ENCODE data around the gene CRELD1. TPM values are rescaled to one million over a fixed set of nuclear protein-coding genes. Genes with fewer than 3 reads are reported as not detected.

Gene CRELD1
- total and polyA plus RNA-seq, 2 of the 13 experiments (the other 11 are each of a cell fraction or from before 2014, with no cell fraction given), result 27.1 to 61.9 TPM

- TF ChIP-seq BCLAF1 (IDR thresholded peaks at IDR 0.05) (no peak), CENPBD1 (CRISPR knock-in tag; IDR thresholded peaks at IDR 0.05; ENCODE audit: borderline replicate concordance, low read depth) (no peak), TSC22D2 (CRISPR knock-in tag; IDR thresholded peaks at IDR 0.05; ENCODE audit: borderline replicate concordance) (no peak), ZNF512 (CRISPR knock-in tag; IDR thresholded peaks at IDR 0.05) (no peak), HMGXB3 (CRISPR knock-in tag; IDR thresholded peaks at IDR 0.05; ENCODE audit: borderline replicate concordance) (no peak)
Measured at GRCh38 chr3:9913601-9914000, 20.0 kb upstream of the CRELD1 start (continued).
